DND-41 (cell line): ENCODE measurements around the gene RND1.

Experiments used
- EZH2 ChIP-seq: IDR thresholded peaks from 3 replicates; pipeline ENCODE4 v1.6.1; 2012; ENCODE audit warnings: borderline replicate concordance, low read depth, mild to moderate bottlenecking, moderate library complexity, low read length, inconsistent platforms; ENCODE audit not compliant: severe bottlenecking
- TF ChIP-seq, protein P1 (sequence below): IDR thresholded peaks from 2 replicates; pipeline ENCODE4 v1.5.1; 2012; ENCODE audit warnings: borderline replicate concordance, low read length, moderate library complexity, mild to moderate bottlenecking; ENCODE audit not compliant: poor library complexity, severe bottlenecking; ENCODE audit errors: extremely low read depth

DNA sequence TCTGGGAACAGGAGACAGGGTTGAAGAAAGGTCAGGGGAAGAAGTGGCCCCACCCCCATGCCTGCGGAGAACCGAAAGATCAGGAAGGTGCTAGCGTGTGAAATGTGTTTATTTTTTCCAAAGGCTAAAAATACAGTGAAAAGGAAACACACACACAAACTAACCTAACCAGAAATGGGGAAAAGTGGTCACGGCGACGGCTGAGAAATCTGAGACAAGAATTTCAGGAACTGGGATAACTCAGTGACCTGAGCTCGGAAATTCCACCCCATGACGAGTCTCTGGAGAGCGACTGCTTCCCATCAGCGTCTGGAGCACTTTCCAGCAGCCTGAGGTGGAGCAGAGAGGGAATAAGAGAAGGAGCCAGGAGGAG, 16.6 kb upstream of the RND1 start:
- TF ChIP-seq, protein P1, sequence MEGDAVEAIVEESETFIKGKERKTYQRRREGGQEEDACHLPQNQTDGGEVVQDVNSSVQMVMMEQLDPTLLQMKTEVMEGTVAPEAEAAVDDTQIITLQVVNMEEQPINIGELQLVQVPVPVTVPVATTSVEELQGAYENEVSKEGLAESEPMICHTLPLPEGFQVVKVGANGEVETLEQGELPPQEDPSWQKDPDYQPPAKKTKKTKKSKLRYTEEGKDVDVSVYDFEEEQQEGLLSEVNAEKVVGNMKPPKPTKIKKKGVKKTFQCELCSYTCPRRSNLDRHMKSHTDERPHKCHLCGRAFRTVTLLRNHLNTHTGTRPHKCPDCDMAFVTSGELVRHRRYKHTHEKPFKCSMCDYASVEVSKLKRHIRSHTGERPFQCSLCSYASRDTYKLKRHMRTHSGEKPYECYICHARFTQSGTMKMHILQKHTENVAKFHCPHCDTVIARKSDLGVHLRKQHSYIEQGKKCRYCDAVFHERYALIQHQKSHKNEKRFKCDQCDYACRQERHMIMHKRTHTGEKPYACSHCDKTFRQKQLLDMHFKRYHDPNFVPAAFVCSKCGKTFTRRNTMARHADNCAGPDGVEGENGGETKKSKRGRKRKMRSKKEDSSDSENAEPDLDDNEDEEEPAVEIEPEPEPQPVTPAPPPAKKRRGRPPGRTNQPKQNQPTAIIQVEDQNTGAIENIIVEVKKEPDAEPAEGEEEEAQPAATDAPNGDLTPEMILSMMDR, result no peak
- TF ChIP-seq EZH2, result no peak
